SK-N-MC (cell line): ENCODE measurements around the gene CD53.

Source experiments
- DNase-seq: peaks from one replicate; pipeline ENCODE4 v3.0.0-alpha.2; 2011; ENCODE audit warnings: low read depth, low spot score
- H3K27ac ChIP-seq: fragments of 200-600 bp; sonication (generic); 2 replicates; pipeline ENCODE4 v1.5.1; 2016; ENCODE audit warnings: mixed run types
- H3K36me3 ChIP-seq: fragments of 200-600 bp; sonication (generic); 2 replicates; pipeline ENCODE4 v1.6.1; 2017; ENCODE audit warnings: antibody characterized with exemption, low read length, mixed read lengths; ENCODE audit not compliant: insufficient read depth
- H3K4me3 ChIP-seq: fragments of 200-600 bp; sonication (generic); 2 replicates; pipeline ENCODE4 v1.5.1; 2016
- H3K9ac ChIP-seq: fragments of 200-600 bp; sonication (generic); 2 replicates; pipeline ENCODE4 v1.8.0; 2017; ENCODE audit warnings: mixed run types, mixed read lengths; ENCODE audit not compliant: insufficient read length
- H3K9me3 ChIP-seq: fragments of 200-600 bp; sonication (generic); 2 replicates; pipeline ENCODE4 v1.6.1; 2017; ENCODE audit warnings: low read depth, mild to moderate bottlenecking, antibody characterized with exemption, low read length, moderate library complexity, mixed read lengths
- EZH2 ChIP-seq: fragments of 200-600 bp; sonication (generic); IDR thresholded peaks from one replicate; pipeline ENCODE4 v1.6.1; 2017; ENCODE audit warnings: antibody characterized with exemption
- FOXP2 ChIP-seq: optimal IDR thresholded peaks from 2 replicates; pipeline ENCODE3; 2011; ENCODE audit warnings: mild to moderate bottlenecking, moderate library complexity; ENCODE audit not compliant: insufficient read depth; ENCODE audit errors: extremely low read length, control extremely low read depth
- POLR2AphosphoS5 ChIP-seq: IDR thresholded peaks from 2 replicates; pipeline ENCODE4 v1.6.1; 2012; ENCODE audit warnings: mild to moderate bottlenecking, low read depth, low read length, borderline replicate concordance

CD53 gene

DNA sequence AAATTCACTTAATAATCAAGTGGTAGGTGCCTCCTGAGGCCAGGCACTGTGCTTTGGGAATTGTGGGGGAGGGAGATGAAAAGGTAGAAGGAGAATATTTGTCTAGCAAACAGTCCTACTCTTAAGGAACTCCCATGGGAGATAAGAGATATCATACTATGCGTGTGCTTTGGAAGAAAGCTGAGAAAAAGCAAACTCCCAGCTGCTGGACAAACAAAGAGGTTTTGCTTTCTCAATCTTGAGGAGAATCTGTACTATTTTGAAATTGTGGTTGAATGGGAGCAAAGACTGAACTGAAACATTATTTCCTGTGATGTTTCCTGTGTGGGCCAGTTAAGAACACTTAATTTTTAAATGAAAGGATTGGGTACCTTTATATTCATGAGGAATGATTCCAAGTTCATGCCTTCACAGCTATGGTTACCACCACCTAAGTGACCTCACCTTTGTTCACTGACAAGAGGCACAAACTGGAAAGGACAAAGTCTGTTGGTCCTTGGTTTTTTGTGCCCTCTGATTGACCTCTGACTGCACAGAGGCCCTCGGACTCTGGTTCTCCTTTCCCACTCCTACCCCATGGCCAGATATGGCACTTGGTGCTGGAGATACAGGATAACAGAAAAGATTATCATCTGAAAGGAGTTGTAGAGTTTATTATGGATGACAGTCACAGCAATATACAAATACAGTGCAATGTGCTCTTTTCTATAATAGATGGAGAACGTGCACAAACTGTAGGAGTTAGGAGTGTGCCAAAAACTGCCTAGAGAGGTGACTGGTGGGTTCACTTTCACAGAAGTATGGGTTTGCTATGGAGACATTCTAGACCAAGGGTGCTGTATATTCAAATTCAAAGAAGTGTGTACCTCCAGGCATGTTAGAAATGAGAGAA is 1.6 kb downstream of the CD53 start:
- TF ChIP-seq POLR2AphosphoS5: no peak
- no peak for TF ChIP-seq EZH2
- no peak for TF ChIP-seq FOXP2
- Histone ChIP-seq H3K36me3 (no peaks in the 10 kb centered on the region), H3K9ac (no peak overlapping the region), H3K4me3 (no peak overlapping the region), H3K27ac (no peak overlapping the region), H3K9me3 (no peaks in the 10 kb centered on the region)
- DNase-seq: no peak

DNA sequence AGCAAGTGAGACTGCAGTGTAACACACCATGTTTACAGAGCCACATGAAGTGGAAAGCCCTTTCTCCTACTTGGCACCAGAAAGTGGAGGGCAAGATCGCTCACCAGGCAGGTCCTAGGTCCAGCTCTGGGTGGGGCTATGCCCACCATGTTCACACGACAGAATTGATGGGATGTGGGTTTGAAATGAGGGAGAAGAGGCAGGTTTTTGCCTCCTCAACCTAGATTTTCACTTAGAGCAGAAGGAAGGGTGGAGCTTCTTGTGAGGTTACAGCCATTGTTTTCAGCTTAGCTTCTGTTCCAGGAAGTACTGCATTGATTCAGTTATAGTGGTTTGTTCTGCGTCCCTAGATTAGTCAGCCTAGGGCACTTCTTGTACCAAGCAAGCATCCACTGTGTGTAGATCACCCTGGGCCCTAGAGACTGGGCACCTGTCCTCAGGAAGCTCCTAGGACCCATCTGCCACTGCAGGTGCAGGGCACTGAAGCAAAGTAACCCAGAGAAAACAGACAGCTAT is 2.3 kb downstream of the CD53 start:
- Histone ChIP-seq H3K9ac (no peak overlapping the region), H3K9me3 (no peaks in the 10 kb centered on the region), H3K4me3 (no peak overlapping the region), H3K27ac (no peak overlapping the region), H3K36me3 (no peaks in the 10 kb centered on the region)
- DNase-seq: no peak
- TF ChIP-seq POLR2AphosphoS5: no peak
- TF ChIP-seq FOXP2: no peak
- TF ChIP-seq EZH2: no peak

DNA sequence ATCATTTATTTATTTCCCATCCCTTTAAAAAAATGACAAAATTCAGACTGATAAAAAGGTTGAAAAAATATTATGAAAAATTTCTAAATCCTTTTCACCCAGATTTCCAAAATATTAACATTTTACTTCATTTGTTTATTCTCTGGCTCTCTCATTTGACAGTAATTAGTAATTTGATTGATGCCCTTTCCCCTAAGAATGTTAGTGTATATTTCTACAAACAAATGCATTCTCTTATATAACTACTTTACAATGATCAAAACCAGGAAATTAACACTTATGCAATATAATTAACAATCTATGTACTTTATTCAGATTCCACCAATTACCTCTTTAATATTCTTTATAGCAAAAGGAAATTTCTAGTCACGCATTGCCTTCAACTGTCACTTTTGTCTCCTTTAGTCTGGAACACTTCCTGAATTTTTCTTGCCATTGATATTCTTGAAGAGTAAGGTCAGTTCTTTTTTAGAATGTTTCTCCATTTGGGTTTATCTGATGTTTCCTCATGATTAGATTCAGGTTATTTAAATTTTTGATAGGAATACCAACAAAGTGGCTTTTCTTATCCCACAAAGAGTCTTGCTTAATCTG is 3.9 kb downstream of the CD53 start:
- no peak for DNase-seq
- H3K4me3 ChIP-seq: no peak overlapping the region

DNA sequence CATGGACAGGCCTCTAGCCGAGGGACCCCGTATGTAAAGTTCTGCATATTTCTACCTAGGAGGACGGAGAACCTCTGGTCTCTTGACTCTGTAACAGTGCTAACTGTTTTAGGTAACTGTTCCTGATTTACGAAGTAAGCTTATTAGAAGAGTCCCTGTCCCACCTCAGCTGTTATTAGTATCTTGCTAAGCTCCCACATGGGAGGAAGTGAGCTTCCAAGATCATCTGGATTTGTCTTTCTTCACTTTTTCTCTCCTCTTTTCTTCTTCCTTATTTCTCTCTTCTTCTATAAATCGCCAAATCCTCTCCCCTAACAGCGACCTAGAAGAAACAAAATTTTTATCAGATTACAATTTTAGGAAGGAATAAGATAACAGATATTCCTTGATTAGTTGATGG is 4.4 kb downstream of the CD53 start:
- Histone ChIP-seq H3K36me3 (no peaks in the 10 kb centered on the region), H3K4me3 (no peak overlapping the region), H3K9me3 (no peaks in the 10 kb centered on the region), H3K9ac (no peak overlapping the region), H3K27ac (no peak overlapping the region)
- no peak for DNase-seq
- no peak for TF ChIP-seq POLR2AphosphoS5
- TF ChIP-seq FOXP2: no peak
- TF ChIP-seq EZH2: no peak

More for the DNA sequence above, 3.9 kb downstream of the CD53 start:
- Histone ChIP-seq H3K27ac (no peak overlapping the region), H3K36me3 (no peaks in the 10 kb centered on the region), H3K9me3 (no peaks in the 10 kb centered on the region), H3K9ac (no peak overlapping the region)
- TF ChIP-seq EZH2 (no peak), FOXP2 (no peak), POLR2AphosphoS5 (no peak)

DNA sequence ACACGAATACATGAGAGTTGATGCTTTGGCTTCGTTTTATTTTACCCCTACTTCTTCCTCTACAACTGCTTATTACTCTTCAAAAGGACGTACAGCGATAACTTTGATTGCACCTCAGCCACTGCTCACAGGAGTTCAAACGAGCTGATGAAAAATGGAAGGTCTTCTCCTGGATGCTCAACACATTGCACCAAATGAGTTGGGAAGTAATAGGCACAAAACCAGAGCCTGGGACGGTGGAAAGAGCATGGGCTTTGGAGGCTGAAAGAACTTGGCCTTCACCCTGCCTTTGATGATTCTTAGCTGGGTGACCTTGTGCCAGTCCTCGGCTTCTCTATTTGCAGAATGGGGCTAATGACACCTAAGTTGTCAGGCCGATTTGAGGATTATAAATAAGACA is 4.8 kb downstream of the CD53 start:
- Histone ChIP-seq H3K36me3 (no peaks in the 10 kb centered on the region), H3K4me3 (no peak overlapping the region), H3K9ac (no peak overlapping the region)

DNA sequence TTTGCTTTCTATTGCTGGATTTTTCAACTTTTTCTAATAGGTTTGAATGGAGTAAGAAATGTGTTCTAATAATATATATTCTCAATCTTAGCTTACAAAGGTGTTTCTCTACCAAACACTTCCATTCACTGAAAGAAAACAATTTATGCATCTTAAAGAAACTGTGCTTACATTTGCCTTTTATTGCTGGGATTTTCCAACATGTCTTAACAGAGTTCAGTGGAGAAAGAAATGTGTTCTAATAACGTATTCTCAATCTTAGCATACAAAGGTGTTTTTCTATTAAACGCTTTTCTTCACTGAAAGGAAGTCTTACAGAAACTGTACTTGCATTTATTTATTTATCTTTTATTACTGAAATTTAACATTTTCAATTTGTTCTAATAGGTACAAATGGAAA is 5.6 kb downstream of the CD53 start:
- Histone ChIP-seq H3K36me3 (no peaks in the 10 kb centered on the region), H3K27ac (no peak overlapping the region), H3K9me3 (no peaks in the 10 kb centered on the region), H3K9ac (no peak overlapping the region), H3K4me3 (no peak overlapping the region)
- DNase-seq: no peak
- TF ChIP-seq POLR2AphosphoS5 (no peak), FOXP2 (no peak), EZH2 (no peak)

More for the DNA sequence above, 4.8 kb downstream of the CD53 start:
- TF ChIP-seq EZH2 (no peak), POLR2AphosphoS5 (no peak), FOXP2 (no peak)
- no peak for DNase-seq
- Histone ChIP-seq H3K27ac (no peak overlapping the region), H3K9me3 (no peaks in the 10 kb centered on the region)

DNA sequence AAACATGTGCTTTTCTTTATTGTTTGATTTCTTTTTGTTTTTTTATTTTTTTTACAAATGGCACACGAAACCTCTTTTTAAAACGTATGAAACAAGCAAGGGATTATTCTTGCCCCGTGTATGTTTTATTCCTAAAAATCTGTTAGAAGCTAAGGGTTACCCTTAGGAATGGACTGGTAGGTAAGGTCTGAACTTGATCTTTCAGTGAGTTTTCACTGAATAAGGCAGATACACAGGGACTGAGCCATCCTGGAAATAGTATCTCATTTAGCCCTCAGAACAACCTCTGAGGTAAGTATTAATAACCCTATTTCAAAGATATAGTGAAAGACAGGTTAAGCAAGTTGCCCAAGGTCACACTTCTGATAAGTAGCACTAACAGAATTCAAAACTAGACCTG is 6.0 kb downstream of the CD53 start:
- no peak for DNase-seq
- Histone ChIP-seq H3K4me3 (no peak overlapping the region), H3K9me3 (no peaks in the 10 kb centered on the region), H3K36me3 (no peaks in the 10 kb centered on the region), H3K27ac (no peak overlapping the region), H3K9ac (no peak overlapping the region)
- TF ChIP-seq EZH2 (no peak), POLR2AphosphoS5 (no peak), FOXP2 (no peak)

DNA sequence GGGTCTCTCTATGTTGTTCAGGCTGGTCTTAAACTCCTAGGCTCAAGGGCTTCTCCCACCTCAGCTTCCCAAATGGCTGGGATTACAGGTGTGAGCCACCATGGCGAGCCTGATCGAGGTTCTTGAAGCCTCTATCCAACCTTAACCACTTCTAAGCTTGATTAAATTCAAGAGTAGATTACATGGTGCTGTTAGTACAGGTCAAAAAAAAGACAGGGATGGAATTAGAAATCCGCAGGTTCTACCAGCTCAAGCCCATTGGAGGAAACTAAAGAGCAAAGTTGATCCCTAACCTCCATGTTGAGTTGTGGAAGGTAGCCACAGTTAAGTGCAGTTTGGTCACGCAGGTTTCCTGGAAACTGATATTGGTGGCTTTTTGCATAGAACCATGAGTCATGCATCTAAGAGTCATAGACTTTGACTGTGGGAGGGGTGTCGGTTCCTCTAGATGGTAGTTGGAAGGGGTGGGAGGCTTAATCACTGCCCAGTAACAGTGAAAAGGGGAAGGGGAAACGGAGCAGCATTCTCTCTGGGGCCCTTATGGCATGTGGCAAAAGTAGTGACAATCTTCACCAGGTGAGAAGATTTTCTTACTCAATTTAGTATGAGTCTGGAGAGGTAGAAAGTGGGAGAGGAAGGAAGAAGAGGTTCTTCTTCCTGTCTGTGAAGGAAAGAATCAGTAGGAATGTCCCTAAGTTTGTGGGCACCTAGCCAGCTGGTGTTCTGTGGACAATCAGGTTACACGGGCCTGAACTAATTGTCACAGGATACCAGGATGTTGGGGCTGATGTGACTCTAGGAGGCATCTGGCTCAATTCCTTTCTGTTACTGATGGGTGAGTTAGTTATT is 7.0 kb downstream of the CD53 start:
- H3K9ac ChIP-seq: no peak overlapping the region
- H3K4me3 ChIP-seq: no peak overlapping the region
- H3K36me3 ChIP-seq: no peaks in the 10 kb centered on the region
- H3K9me3 ChIP-seq: no peaks in the 10 kb centered on the region
- no peak overlapping the region for H3K27ac ChIP-seq
- TF ChIP-seq POLR2AphosphoS5 (no peak), FOXP2 (no peak), EZH2 (no peak)
- no peak for DNase-seq
